AG04449 (cell line): ENCODE results near the gene EML4.

Experiments used
- CTCF ChIA-PET: fragments of 350-600 bp; formaldehyde crosslinking; extraction: SDS; loops from one replicate; lab custom pipeline; 2021; ENCODE audit warnings: antibody characterized with exemption; lab: Yijun Ruan, JAX
- POLR2A ChIA-PET: fragments of 400-600, 350-600 bp; formaldehyde crosslinking; extraction: SDS; loops from one replicate; lab custom pipeline; 2020; ENCODE audit warnings: antibody characterized with exemption, inconsistent platforms; lab: Yijun Ruan, JAX
- DNase-seq: peaks from one replicate; pipeline ENCODE4 v3.0.0-alpha.2; 2010; ENCODE audit warnings: low read depth, low spot score
- H3K4me3 ChIP-seq: 2 replicates; pipeline ENCODE4 v1.5.1; 2011; ENCODE audit warnings: low read depth, mild to moderate bottlenecking, control low read depth, low read length
- TF ChIP-seq, protein P1 (sequence below): IDR thresholded peaks from one replicate; pipeline ENCODE4 v1.5.1; 2011; ENCODE audit warnings: mild to moderate bottlenecking, moderate library complexity, low read length, control low read depth, inconsistent platforms; ENCODE audit not compliant: insufficient read depth; ENCODE audit errors: missing control alignments

EML4 gene

GRCh38 chr2:42243297-42243696, 74.1 kb downstream of the EML4 start:
- H3K4me3 ChIP-seq: no peak overlapping the region
- no peak for DNase-seq
- TF ChIP-seq, protein P1, sequence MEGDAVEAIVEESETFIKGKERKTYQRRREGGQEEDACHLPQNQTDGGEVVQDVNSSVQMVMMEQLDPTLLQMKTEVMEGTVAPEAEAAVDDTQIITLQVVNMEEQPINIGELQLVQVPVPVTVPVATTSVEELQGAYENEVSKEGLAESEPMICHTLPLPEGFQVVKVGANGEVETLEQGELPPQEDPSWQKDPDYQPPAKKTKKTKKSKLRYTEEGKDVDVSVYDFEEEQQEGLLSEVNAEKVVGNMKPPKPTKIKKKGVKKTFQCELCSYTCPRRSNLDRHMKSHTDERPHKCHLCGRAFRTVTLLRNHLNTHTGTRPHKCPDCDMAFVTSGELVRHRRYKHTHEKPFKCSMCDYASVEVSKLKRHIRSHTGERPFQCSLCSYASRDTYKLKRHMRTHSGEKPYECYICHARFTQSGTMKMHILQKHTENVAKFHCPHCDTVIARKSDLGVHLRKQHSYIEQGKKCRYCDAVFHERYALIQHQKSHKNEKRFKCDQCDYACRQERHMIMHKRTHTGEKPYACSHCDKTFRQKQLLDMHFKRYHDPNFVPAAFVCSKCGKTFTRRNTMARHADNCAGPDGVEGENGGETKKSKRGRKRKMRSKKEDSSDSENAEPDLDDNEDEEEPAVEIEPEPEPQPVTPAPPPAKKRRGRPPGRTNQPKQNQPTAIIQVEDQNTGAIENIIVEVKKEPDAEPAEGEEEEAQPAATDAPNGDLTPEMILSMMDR: no peak
- CTCF ChIA-PET: interaction anchor here (1.9 to 5.0 kb wide), 2 partner anchors 13 to 148 kb away, joined by 6 to 34 read pairs; no protein-coding TSS in a partner anchor
- POLR2A ChIA-PET: no interaction called here

DNA sequence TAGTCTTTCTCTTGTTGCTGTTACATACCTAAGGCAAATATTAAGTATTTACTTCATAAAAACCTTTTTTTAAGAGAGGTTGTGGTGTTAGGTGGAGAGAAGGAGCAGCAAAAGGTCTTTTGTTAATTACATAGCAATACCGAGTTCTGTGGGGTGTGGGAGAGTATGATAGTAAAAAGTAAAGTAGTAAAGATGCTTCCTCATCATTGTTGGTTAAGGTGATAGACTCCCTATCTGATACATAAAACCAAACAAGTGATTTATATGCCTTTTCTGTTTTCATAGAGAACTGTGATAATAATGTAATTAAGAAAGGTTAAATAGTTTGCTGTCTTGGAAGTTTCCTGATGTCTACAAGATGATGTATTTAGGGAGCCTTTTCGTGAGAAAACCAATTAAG, 75.4 kb downstream of the EML4 start:
- POLR2A ChIA-PET: no interaction called here
- H3K4me3 ChIP-seq: no peak overlapping the region
- TF ChIP-seq, protein P1: no peak
- no peak for DNase-seq
- CTCF ChIA-PET: no interaction called here

- ChIA-PET POLR2A (no interaction called here), CTCF (interaction anchor here (0.9 to 1.3 kb wide), 2 partner anchors 13 to 16 kb away, joined by 3 to 4 read pairs; no protein-coding TSS in a partner anchor)
- TF ChIP-seq, protein P1: no peak
Observed at GRCh38 chr2:42245396-42245795, 76.2 kb downstream of the EML4 start.

GRCh38 chr2:42246562-42246961, 77.4 kb downstream of the EML4 start:
- POLR2A ChIA-PET: no interaction called here
- CTCF ChIA-PET: interaction anchor here (0.9 to 1.3 kb wide), 4 partner anchors 12 to 160 kb away, joined by 3 to 4 read pairs (median 3); no protein-coding TSS in a partner anchor
- TF ChIP-seq, protein P1: no peak
- DNase-seq: no peak
- H3K4me3 ChIP-seq: no peak overlapping the region

More at GRCh38 chr2:42245396-42245795, 76.2 kb downstream of the EML4 start:
- DNase-seq: no peak
- H3K4me3 ChIP-seq: no peak overlapping the region

DNA sequence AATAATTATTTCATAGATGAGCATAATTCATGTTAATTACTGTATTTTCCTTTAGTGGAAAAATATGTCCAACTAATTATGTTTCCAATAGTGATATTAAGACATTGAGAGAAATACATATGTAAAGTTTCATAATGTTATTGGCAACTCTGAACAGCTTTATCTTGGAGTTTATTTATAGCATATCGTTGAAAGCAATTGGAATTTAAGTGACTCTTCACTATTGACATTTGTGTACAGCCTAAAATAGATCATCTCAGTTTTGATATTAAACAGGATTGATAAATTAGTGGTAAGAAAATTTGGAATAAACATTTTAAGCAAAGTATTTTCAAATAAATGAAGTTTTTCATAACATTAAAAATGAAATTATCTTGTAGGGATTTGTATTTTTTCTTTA, 79.7 kb downstream of the EML4 start:
- no peak for DNase-seq
- ChIA-PET CTCF (interaction anchor here (0.7 to 1.6 kb wide), 4 partner anchors 19 to 394 kb away, joined by 3 to 5 read pairs (median 4); no protein-coding TSS in a partner anchor), POLR2A (no interaction called here)
- no peak overlapping the region for H3K4me3 ChIP-seq
- TF ChIP-seq, protein P1: no peak

GRCh38 chr2:42249284-42249683, 80.1 kb downstream of the EML4 start:
- TF ChIP-seq, protein P1: no peak
- ChIA-PET CTCF (interaction anchor here (0.7 to 1.6 kb wide), 4 partner anchors 9 to 381 kb away, joined by 3 to 5 read pairs (median 3); no protein-coding TSS in a partner anchor), POLR2A (no interaction called here)
- no peak for DNase-seq
- no peak overlapping the region for H3K4me3 ChIP-seq
